ENCODE measurements around the gene FASN. TPM values are rescaled to one million over a fixed set of nuclear protein-coding genes. Genes with fewer than 3 reads are reported as not detected.

The FASN gene
- total RNA-seq, 3 donors from 2014 or later (not counting 1 experiment from before 2014, with no cell fraction given) = 53.8 to 56.2 (median 54.0) TPM

GRCh38 chr17:82062076-82062983 lies 35.7 kb downstream of the FASN start:
- TF ChIP-seq CTCF (IDR thresholded peaks at IDR 0.05) = no peak
- H3K4me3 Mint-ChIP-seq = no peak overlapping the region
- ATAC-seq (no peak), DNase-seq (no peak)
- H3K27ac Mint-ChIP-seq = no peak overlapping the region
- intact Hi-C loops (cut with micrococcal nuclease) = no loop called here
- Histone ChIP-seq H3K4me3 (ENCODE audit: low read length) (no peak overlapping the region), H3K27me3 (ENCODE audit: control insufficient read depth, insufficient read depth, low read length) (no peaks in the 10 kb centered on the region), H3K4me1 (ENCODE audit: control insufficient read depth, insufficient read depth, low read length) (peaks cover 30% of the 10 kb centered on the region), H3K36me3 (ENCODE audit: control insufficient read depth, insufficient read depth, low read length) (peaks cover 25% of the 10 kb centered on the region), H3K9me3 (ENCODE audit: control insufficient read depth, insufficient read depth, low read length) (no peaks in the 10 kb centered on the region), H3K27ac (ENCODE audit: low read length) (no peak overlapping the region)
- 95% methylated on average over 24 of the region's 24 CpGs for WGBS (ENCODE audit: insufficient coverage)
- no peaks in the 10 kb centered on the region for H3K27me3 Mint-ChIP-seq (ENCODE audit: low read depth in 2 of 2)
- H3K4me1 Mint-ChIP-seq = peaks cover 4 to 19% of the 10 kb centered on the region in 2 donors
- no peaks in the 10 kb centered on the region for H3K36me3 Mint-ChIP-seq
- H3K9me3 Mint-ChIP-seq = no peaks in the 10 kb centered on the region

GRCh38 chr17:82061047-82061925 lies 36.8 kb downstream of the FASN start:
- Histone ChIP-seq H3K36me3 (ENCODE audit: control insufficient read depth, insufficient read depth, low read length) (peaks cover 34% of the 10 kb centered on the region), H3K27me3 (ENCODE audit: control insufficient read depth, insufficient read depth, low read length) (no peaks in the 10 kb centered on the region), H3K4me3 (ENCODE audit: low read length) (no peak overlapping the region), H3K9me3 (ENCODE audit: control insufficient read depth, insufficient read depth, low read length) (no peaks in the 10 kb centered on the region), H3K4me1 (ENCODE audit: control insufficient read depth, insufficient read depth, low read length) (peaks cover 26% of the 10 kb centered on the region), H3K27ac (ENCODE audit: low read length) (no peak overlapping the region)
- no peak overlapping the region for H3K27ac Mint-ChIP-seq
- DNase-seq (no peak), ATAC-seq (no peak)
- H3K9me3 Mint-ChIP-seq = no peaks in the 10 kb centered on the region
- no peaks in the 10 kb centered on the region for H3K27me3 Mint-ChIP-seq (ENCODE audit: low read depth in 2 of 2)
- H3K4me3 Mint-ChIP-seq = no peak overlapping the region
- H3K4me1 Mint-ChIP-seq = peaks cover 4 to 16% of the 10 kb centered on the region in 2 donors
- TF ChIP-seq CTCF (IDR thresholded peaks at IDR 0.05) = no peak
- H3K36me3 Mint-ChIP-seq = no peaks in the 10 kb centered on the region
- WGBS (ENCODE audit: insufficient coverage) = 95% methylated on average over 34 of the region's 34 CpGs
- intact Hi-C loops (cut with micrococcal nuclease) = no loop called here

GRCh38 chr17:82060614-82061013 lies 37.4 kb downstream of the FASN start:
- Mint-ChIP-seq H3K36me3 (no peaks in the 10 kb centered on the region), H3K4me3 (no peak overlapping the region), H3K9me3 (no peaks in the 10 kb centered on the region), H3K27ac (peak overlapping the region in 1 of 2 donors; percentile 42), H3K4me1 (peaks cover 0 to 12% of the 10 kb centered on the region in 2 donors), H3K27me3 (ENCODE audit: low read depth in 2 of 2) (no peaks in the 10 kb centered on the region)
- intact Hi-C loops (cut with micrococcal nuclease) = no loop called here
- Histone ChIP-seq H3K4me3 (ENCODE audit: low read length) (no peak overlapping the region), H3K27me3 (ENCODE audit: control insufficient read depth, insufficient read depth, low read length) (no peaks in the 10 kb centered on the region), H3K36me3 (ENCODE audit: control insufficient read depth, insufficient read depth, low read length) (peaks cover 40% of the 10 kb centered on the region), H3K27ac (ENCODE audit: low read length) (no peak overlapping the region), H3K9me3 (ENCODE audit: control insufficient read depth, insufficient read depth, low read length) (no peaks in the 10 kb centered on the region), H3K4me1 (ENCODE audit: control insufficient read depth, insufficient read depth, low read length) (peaks cover 20% of the 10 kb centered on the region)
- ATAC-seq (no peak), DNase-seq (no peak)
- TF ChIP-seq CTCF (IDR thresholded peaks at IDR 0.05) = no peak
- 94% methylated on average over 14 of the region's 14 CpGs for WGBS (ENCODE audit: insufficient coverage)
